H1 (cell line): ENCODE data around the gene ANKFN1. TPM values are rescaled to one million over a fixed set of nuclear protein-coding genes. Genes with fewer than 3 reads are reported as not detected.
A peak's percentile ranks its signal among the peaks of the same experiment; 100 is the strongest.

ENCODE experiments used
- CTCF ChIA-PET: fragments of 300-600 bp; sonication (Branson Sonifier 250); formaldehyde crosslinking; loops from one replicate; lab custom pipeline; 2021; ENCODE audit not compliant: partially characterized antibody; lab: Charles Lee
- POLR2A ChIA-PET: fragments of 300-600 bp; sonication (Branson Sonifier 250); formaldehyde crosslinking; loops from one replicate; lab custom pipeline; 2021; ENCODE audit warnings: inconsistent platforms; ENCODE audit not compliant: partially characterized antibody; lab: Charles Lee
- DNase-seq, 2 experiments: peaks; one replicate each; pipeline versions ENCODE4 v3.0.0 to v3.0.0-alpha.2; 2010 to 2022; ENCODE audit warnings: low spot score in 2 of 2, low read depth in 1 of 2, mixed read lengths in 1 of 2
- FAIRE-seq: peaks from 2 replicates; lab custom pipeline; 2011; peaks lifted over from hg19 to GRCh38; lab: Jason Lieb, UNC
- H2AFZ ChIP-seq: 2 replicates; pipeline ENCODE4 v1.8.1; 2012; ENCODE audit warnings: low read length, inconsistent platforms
- H2AK5ac ChIP-seq: 2 replicates; pipeline ENCODE4 v1.6.1; 2013; ENCODE audit warnings: low read depth, low read length
- H2BK120ac ChIP-seq: replicated peaks from 2 replicates; pipeline ENCODE3; 2013; ENCODE audit warnings: low read depth, low read length, inconsistent platforms
- H2BK12ac ChIP-seq: 2 replicates; pipeline ENCODE4 v1.6.1; 2013; ENCODE audit warnings: low read depth, low read length
- H2BK15ac ChIP-seq: 2 replicates; pipeline ENCODE4 v1.6.1; 2013; ENCODE audit warnings: low read length
- H2BK20ac ChIP-seq: 2 replicates; pipeline ENCODE4 v1.6.1; 2013; ENCODE audit warnings: low read length
- H2BK5ac ChIP-seq: 2 replicates; pipeline ENCODE4 v1.6.1; 2013; ENCODE audit warnings: low read depth, low read length
- H3K14ac ChIP-seq: 2 replicates; pipeline ENCODE4 v1.6.1; 2013; ENCODE audit warnings: inconsistent platforms; ENCODE audit not compliant: insufficient read length
- H3K18ac ChIP-seq: 2 replicates; pipeline ENCODE4 v1.6.1; 2013; ENCODE audit warnings: low read length; ENCODE audit errors: extremely low read depth
- H3K23ac ChIP-seq: 2 replicates; pipeline ENCODE4 v1.6.1; 2013; ENCODE audit warnings: inconsistent platforms; ENCODE audit not compliant: insufficient read length
- H3K23me2 ChIP-seq: 2 replicates; pipeline ENCODE4 v1.6.1; 2013; ENCODE audit warnings: low read depth, low read length
- H3K27ac ChIP-seq: 2 replicates; pipeline ENCODE4 v1.6.1; 2011; ENCODE audit warnings: low read depth, low read length, inconsistent platforms
- H3K27me3 ChIP-seq, 4 experiments: replicated peaks in 1 of 4; 1 replicate in 1 of 4; 2 replicates in 3 of 4; pipeline versions ENCODE4 v1.6.1 to v1.8.1; 2011 to 2013; ENCODE audit warnings: low read length in 3 of 4, mild to moderate bottlenecking in 3 of 4, inconsistent platforms in 2 of 4, mixed read lengths in 2 of 4, moderate library complexity in 1 of 4; ENCODE audit not compliant: control insufficient read depth in 3 of 4, insufficient read depth in 3 of 4; ENCODE audit errors: extremely low read depth in 1 of 4
- H3K36me3 ChIP-seq, 4 experiments: 2 replicates each; pipeline versions ENCODE4 v1.6.1 to v1.8.1; 2011 to 2013; ENCODE audit warnings: mild to moderate bottlenecking in 4 of 4, low read length in 3 of 4, moderate library complexity in 2 of 4, control low read depth in 1 of 4, inconsistent platforms in 1 of 4; ENCODE audit not compliant: insufficient read depth in 4 of 4, control insufficient read depth in 2 of 4
- H3K4ac ChIP-seq: replicated peaks from 2 replicates; pipeline ENCODE3; 2013; ENCODE audit warnings: low read length, low read depth, mixed read lengths, inconsistent platforms; ENCODE audit not compliant: insufficient read length
- H3K4me1 ChIP-seq, 4 experiments: replicated peaks in 1 of 4; 1 replicate in 1 of 4; 2 replicates in 3 of 4; pipeline versions ENCODE4 v1.6.1 to v1.8.1; 2011 to 2013; ENCODE audit warnings: low read length in 3 of 4, inconsistent platforms in 2 of 4, mixed read lengths in 1 of 4; ENCODE audit not compliant: insufficient read depth in 4 of 4, control insufficient read depth in 3 of 4
- H3K4me2 ChIP-seq, 2 experiments: 2 replicates each; pipeline versions ENCODE4 v1.6.1 to v1.8.1; 2011 to 2013; ENCODE audit warnings: low read depth in 2 of 2, low read length in 2 of 2, control low read depth in 1 of 2, inconsistent platforms in 1 of 2, mild to moderate bottlenecking in 1 of 2; ENCODE audit not compliant: insufficient read depth in 1 of 2
- H3K4me3 ChIP-seq, 4 experiments: fragments of 200-600, 300-600 bp in 1 of 4; sonication (generic), shearing (Covaris generic), sonication (Bioruptor Twin) in 1 of 4; 2 replicates each; pipeline versions ENCODE4 v1.5.1 to v1.8.1; 2011 to 2016; ENCODE audit warnings: low read length in 4 of 4, low read depth in 3 of 4, control low read depth in 2 of 4, inconsistent platforms in 2 of 4, mild to moderate bottlenecking in 2 of 4, mixed read lengths in 1 of 4, moderate library complexity in 1 of 4; ENCODE audit not compliant: insufficient read depth in 2 of 4; ENCODE audit errors: extremely low read depth in 1 of 4
- H3K56ac ChIP-seq: replicated peaks from 2 replicates; pipeline ENCODE3; 2013; ENCODE audit warnings: low read depth, mild to moderate bottlenecking, mixed read lengths, low read length, inconsistent platforms; ENCODE audit not compliant: insufficient read length
- H3K79me1 ChIP-seq: 2 replicates; pipeline ENCODE4 v1.6.1; 2013; ENCODE audit warnings: low read depth, low read length, control low read depth
- H3K79me2 ChIP-seq, 2 experiments: 2 replicates each; pipeline versions ENCODE4 v1.6.1 to v1.8.1; 2012 to 2013; ENCODE audit warnings: low read length in 2 of 2, mild to moderate bottlenecking in 2 of 2, inconsistent platforms in 1 of 2; ENCODE audit not compliant: insufficient read depth in 2 of 2, control insufficient read depth in 1 of 2
- H3K9ac ChIP-seq, 4 experiments: replicated peaks in 1 of 4; 1 replicate in 1 of 4; 2 replicates in 3 of 4; pipeline versions ENCODE4 v1.6.1 to v1.8.1; 2011 to 2013; ENCODE audit warnings: low read depth in 3 of 4, low read length in 3 of 4, control low read depth in 2 of 4, mild to moderate bottlenecking in 2 of 4, moderate library complexity in 2 of 4, inconsistent platforms in 1 of 4; ENCODE audit errors: extremely low read depth in 1 of 4
- H3K9me3 ChIP-seq, 2 experiments: 2 replicates each; pipeline versions ENCODE4 v1.6.1 to v1.8.1; 2012 to 2013; ENCODE audit warnings: mild to moderate bottlenecking in 2 of 2, moderate library complexity in 2 of 2, control low read depth in 1 of 2, inconsistent platforms in 1 of 2, low read depth in 1 of 2, low read length in 1 of 2, mixed read lengths in 1 of 2; ENCODE audit not compliant: insufficient read depth in 2 of 2
- H4K20me1 ChIP-seq, 2 experiments: replicated peaks in 1 of 2; 2 replicates each; pipeline versions ENCODE3 to v1.8.1; 2011 to 2013; ENCODE audit warnings: inconsistent platforms in 2 of 2, low read length in 2 of 2, mild to moderate bottlenecking in 1 of 2; ENCODE audit not compliant: insufficient read depth in 2 of 2, control insufficient read depth in 1 of 2
- H4K5ac ChIP-seq: 2 replicates; pipeline ENCODE4 v1.6.1; 2013; ENCODE audit warnings: low read length, low read depth, mixed read lengths, inconsistent platforms; ENCODE audit not compliant: insufficient read length
- H4K8ac ChIP-seq: 2 replicates; pipeline ENCODE4 v1.8.0; 2013; ENCODE audit warnings: mild to moderate bottlenecking, moderate library complexity, low read length, inconsistent platforms; ENCODE audit not compliant: insufficient read depth; ENCODE audit errors: extremely low read depth
- H4K91ac ChIP-seq: replicated peaks from 2 replicates; pipeline ENCODE3; 2013; ENCODE audit warnings: low read length, mixed read lengths, inconsistent platforms; ENCODE audit not compliant: insufficient read length
- ATF3 ChIP-seq: IDR thresholded peaks from 2 replicates; pipeline ENCODE4 v1.6.1; 2011; ENCODE audit warnings: low read depth, mild to moderate bottlenecking, low read length; ENCODE audit not compliant: insufficient read depth
- CHD1 ChIP-seq: IDR thresholded peaks from 2 replicates; pipeline ENCODE4 v1.6.1; 2012; ENCODE audit warnings: low read depth, low read length, improper control_type of control experiment
- CTCF ChIP-seq, 3 experiments: IDR thresholded peaks; 1 replicate in 2 of 3; 2 replicates in 1 of 3; pipeline versions ENCODE4 v1.5.1 to v1.6.1; 2011; ENCODE audit warnings: low read length in 3 of 3, mild to moderate bottlenecking in 3 of 3, inconsistent platforms in 2 of 3, low read depth in 1 of 3, moderate library complexity in 1 of 3; ENCODE audit not compliant: insufficient read depth in 1 of 3; ENCODE audit errors: control extremely low read depth in 1 of 3
- JUN ChIP-seq: IDR thresholded peaks from 2 replicates; pipeline ENCODE4 v1.6.1; 2011; ENCODE audit warnings: low read depth, mild to moderate bottlenecking, improper control_type of control experiment, low read length
- NRF1 ChIP-seq: IDR thresholded peaks from 2 replicates; pipeline ENCODE4 v1.6.1; 2011; ENCODE audit warnings: mild to moderate bottlenecking, low read depth, low read length, improper control_type of control experiment
- RAD21 ChIP-seq, 2 experiments: IDR thresholded peaks in 1 of 2; conservative IDR thresholded peaks in 1 of 2; 2 replicates each; pipeline ENCODE4 v1.6.1; 2011; ENCODE audit warnings: low read depth in 2 of 2, low read length in 2 of 2, improper control_type of control experiment in 1 of 2, inconsistent platforms in 1 of 2, mild to moderate bottlenecking in 1 of 2, moderate library complexity in 1 of 2
- SP4 ChIP-seq: IDR thresholded peaks from 2 replicates; pipeline ENCODE4 v1.6.1; 2012; ENCODE audit warnings: low read length, inconsistent platforms
- SUZ12 ChIP-seq: fragments of 200-600 bp; sonication (generic); IDR thresholded peaks from 2 replicates; pipeline ENCODE4 v1.6.1; 2012; ENCODE audit warnings: mild to moderate bottlenecking, inconsistent platforms, low read length, moderate library complexity, mixed read lengths
- TAF7 ChIP-seq: optimal IDR thresholded peaks from 2 replicates; pipeline ENCODE3; 2011; ENCODE audit warnings: low read depth, mild to moderate bottlenecking, inconsistent platforms, low read length, moderate library complexity, borderline replicate concordance
- WGBS, 2 experiments: shearing (Covaris generic) in 1 of 2; methylation state at CpG; one replicate each; pipeline versions ENCODE4 v1.1.6 to v1.1.7; 2013 to 2015; ENCODE audit warnings: low lambda C conversion rate in 2 of 2, mixed read lengths in 2 of 2, inconsistent platforms in 1 of 2, low coverage in 1 of 2, missing lambda C conversion rate in 1 of 2; ENCODE audit not compliant: insufficient replicate concordance in 2 of 2, insufficient coverage in 1 of 2, insufficient read length in 1 of 2; ENCODE audit errors: extremely low coverage in 1 of 2, missing lambda C conversion rate in 1 of 2; 5-methylcytosine and 5-hydroxymethylcytosine counted together
- polyA plus RNA-seq, 7 experiments: library from polyadenylated mRNA; depleted of rRNA in 3 of 7; stranded (reverse) in 5 of 7; unstranded in 2 of 7; fragments of >200 nt in 5 of 7; fragments of 200-250 nt in 2 of 7; gene quantifications; 1 replicate in 5 of 7; 2 replicates in 1 of 7; 4 replicates in 1 of 7; pipeline versions ENCODE4 v1.2.1 to v1.2.3, GENCODE V29; 2011 to 2013; ENCODE audit warnings: missing spikeins in 2 of 7, mixed read lengths in 2 of 7
- total RNA-seq: library from RNA; stranded (reverse); fragmentation: NEBNext Ultra II Directional; extraction: Animal tissue kit (Norgen Biotek cat#: 25700); gene quantifications from 2 replicates; pipeline ENCODE4 v1.2.1, GENCODE V29; 2021

Gene ANKFN1
- total and polyA plus RNA-seq, 2 of the 8 experiments (the other 6 are each of a cell fraction or from before 2014, with no cell fraction given), result not detected

- FAIRE-seq (peak; percentile 48), DNase-seq (no peak)
- Histone ChIP-seq H2AFZ (0 out of 2 replicates have a peak overlapping the region, but pooled peaks have one; percentile 13), H2BK20ac (no peak overlapping the region), H3K56ac (no peak overlapping the region), H3K79me1 (no peaks in the 10 kb centered on the region), H3K4me2 (no peak overlapping the region), H2BK5ac (no peak overlapping the region), H3K23ac (no peak overlapping the region), H4K5ac (no peak overlapping the region), H2BK15ac (no peak overlapping the region), H3K27me3 (no peaks in the 10 kb centered on the region), H3K23me2 (no peaks in the 10 kb centered on the region), H3K14ac (no peak overlapping the region), H3K9me3 (no peaks in the 10 kb centered on the region), H3K4ac (no peak overlapping the region), H2BK120ac (no peak overlapping the region), H4K91ac (no peak overlapping the region), H4K20me1 (no peaks in the 10 kb centered on the region), H2BK12ac (no peak overlapping the region), H3K79me2 (no peaks in the 10 kb centered on the region), H3K27ac (no peak overlapping the region), H3K4me1 (no peaks in the 10 kb centered on the region), H3K36me3 (no peaks in the 10 kb centered on the region; a peak in 1 of 8 replicates), H3K9ac (no peak overlapping the region), H3K4me3 (no peak overlapping the region), H2AK5ac (no peak overlapping the region), H3K18ac (no peak overlapping the region), H4K8ac (no peak overlapping the region)
- WGBS, 2 experiments, result 87% methylated on average over 2 of the region's 2 CpGs; no CpG with 5 or more reads in 1 of the 2 experiments
- ChIA-PET CTCF (interaction anchor here (0.6 to 2.1 kb wide), 16 partner anchors 9 to 399 kb away, joined by 3 to 10 read pairs (median 3); no protein-coding TSS in a partner anchor), POLR2A (no interaction called here)
- TF ChIP-seq RAD21 (IDR thresholded peaks at IDR 0.05 in 1 of 2, conservative IDR thresholded peaks at IDR 0.05 in 1 of 2; ENCODE audit: low read depth in 2 of 2, low read length in 2 of 2) (peak in 1 of 2 experiments; percentile 22; a peak in 2 of 4 replicates), NRF1 (no peak), SP4 (no peak), TAF7 (no peak), SUZ12 (no peak), ATF3 (no peak), CHD1 (no peak), CTCF (IDR thresholded peaks at IDR 0.05; ENCODE audit: control extremely low read depth in 1 of 3, insufficient read depth in 1 of 3, low read depth in 1 of 3, low read length in 3 of 3) (peak in 2 of 3 experiments; percentile 4 to 11; a peak in 1 of 4 replicates), JUN (no peak)
These were observed 91.1 kb downstream of the ANKFN1 start for GRCh38 chr17:56244268-56244890.
